HG03039 (cell line): ENCODE data around the gene C4orf46.
"Not testable (repeated sequence)": the region's sequence is repeated elsewhere in the genome, so short reads cannot be mapped to it uniquely, and the experiment has no call there.

Source experiments
- ATAC-seq: cut with Tn5 transposase; IDR thresholded peaks from one replicate; pipeline ENCODE4 v1.9.1; 2021; ENCODE audit warnings: mild to moderate bottlenecking, moderate library complexity; ENCODE audit not compliant: unreplicated experiment

Gene C4orf46

GRCh38 chr4:158671665-158671914, at the start of gene C4orf46:
Gene C4orf46 (minus strand): TSS chr4:158671887. CDS start chr4:158671801, 86 bp downstream.
- no peak for ATAC-seq

DNA sequence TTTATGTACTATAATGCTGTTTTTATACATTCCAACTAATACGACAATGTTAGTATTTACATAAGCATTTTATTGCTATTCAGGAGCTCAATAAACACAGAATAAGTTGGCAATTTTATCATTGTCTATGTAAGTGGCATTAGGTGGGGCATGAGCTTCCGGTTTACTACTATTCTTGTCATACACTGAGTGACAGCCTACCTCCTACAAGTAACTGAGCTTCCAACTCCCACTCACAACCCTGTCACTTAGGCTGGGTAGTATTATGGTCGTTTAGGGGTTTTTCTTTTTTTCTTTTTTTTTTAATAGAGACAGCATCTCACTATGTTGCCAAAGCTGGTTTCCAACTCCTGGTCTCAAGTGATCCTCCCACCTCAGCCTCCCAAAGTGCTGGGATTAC, 44.1 kb upstream of the C4orf46 start:
- ATAC-seq: no peak

DNA sequence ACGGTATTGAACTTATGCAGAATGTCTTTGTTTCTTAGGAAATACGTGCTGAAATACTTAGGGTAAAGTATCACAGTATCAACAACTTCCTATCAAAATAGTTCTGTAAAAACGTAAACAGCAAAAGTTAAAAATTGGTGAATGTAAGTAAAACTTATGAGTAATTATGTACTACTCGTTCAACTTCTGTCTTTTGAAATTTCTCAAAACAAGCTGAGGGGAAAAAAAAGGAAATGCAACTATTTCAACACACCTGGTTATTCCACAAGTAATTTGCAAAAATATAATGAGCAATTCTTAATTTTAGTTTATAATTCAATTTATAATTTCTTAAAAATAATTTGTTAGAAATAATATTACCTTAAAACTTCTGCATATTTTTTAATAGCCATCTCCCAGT, 43.2 kb upstream of the C4orf46 start:
- no peak for ATAC-seq

DNA sequence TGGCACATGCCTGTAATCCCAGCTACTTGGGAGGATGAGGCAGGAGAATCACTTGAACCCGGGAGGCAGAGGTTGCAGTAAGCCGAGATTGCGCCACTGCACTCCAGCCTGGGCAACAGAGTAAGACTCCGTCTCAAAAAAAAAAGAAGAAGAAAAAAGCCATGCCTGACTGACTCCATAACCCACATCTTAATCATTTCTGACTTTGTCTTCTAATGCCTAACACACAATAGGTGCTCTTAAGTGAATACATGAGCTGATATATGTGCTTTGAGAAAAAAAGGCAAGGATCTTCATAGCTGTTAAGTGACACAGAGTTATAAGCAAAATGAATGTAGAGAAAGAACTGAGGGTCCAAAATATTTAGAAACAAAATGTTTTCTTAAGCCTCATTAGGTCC, 40.9 kb upstream of the C4orf46 start:
- ATAC-seq: not testable (repeated sequence)

- no peak for ATAC-seq
These were observed 39.1 kb upstream of the C4orf46 start for GRCh38 chr4:158710814-158711213.

DNA sequence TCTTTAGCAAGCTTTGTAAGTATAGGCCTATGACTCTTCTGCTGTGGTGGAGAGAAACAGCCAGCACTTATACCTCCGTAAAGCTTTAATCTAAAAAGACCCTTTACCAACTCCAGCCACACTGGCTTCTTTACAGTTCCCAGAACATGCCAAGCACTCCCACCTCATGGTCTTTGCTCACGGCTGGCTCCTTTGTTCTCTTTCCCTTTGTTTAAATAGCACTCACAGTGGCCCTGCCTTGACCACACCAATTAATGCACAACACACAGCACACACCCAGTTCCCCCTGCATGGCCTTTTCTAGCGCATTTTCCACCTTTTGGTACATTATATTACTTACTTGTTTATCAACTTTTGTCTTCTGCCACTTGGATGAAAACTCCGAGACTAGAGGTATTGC, 32.6 kb upstream of the C4orf46 start:
- no peak for ATAC-seq

DNA sequence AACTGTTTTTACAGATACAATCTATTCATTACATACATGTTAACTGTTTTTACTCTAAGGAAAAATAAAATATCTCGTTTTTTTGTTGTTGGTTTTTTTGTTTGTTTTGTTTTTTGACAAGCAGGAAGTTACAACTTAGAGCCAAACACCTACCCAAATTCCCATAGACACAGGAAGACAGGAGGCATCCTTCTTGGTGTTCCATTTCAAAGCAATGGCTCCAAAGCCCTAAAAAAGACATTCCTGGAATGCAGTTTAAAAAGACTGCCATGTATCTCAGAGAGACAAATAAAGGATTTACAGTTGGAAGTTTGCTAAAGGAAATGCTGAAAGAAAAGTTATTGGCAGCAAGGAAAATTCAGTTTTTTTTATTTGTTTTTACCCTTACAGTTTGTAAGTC, 17.1 kb upstream of the C4orf46 start:
- ATAC-seq: no peak

- no peak for ATAC-seq
These were observed 10.4 kb upstream of the C4orf46 start for GRCh38 chr4:158682066-158682465.

DNA sequence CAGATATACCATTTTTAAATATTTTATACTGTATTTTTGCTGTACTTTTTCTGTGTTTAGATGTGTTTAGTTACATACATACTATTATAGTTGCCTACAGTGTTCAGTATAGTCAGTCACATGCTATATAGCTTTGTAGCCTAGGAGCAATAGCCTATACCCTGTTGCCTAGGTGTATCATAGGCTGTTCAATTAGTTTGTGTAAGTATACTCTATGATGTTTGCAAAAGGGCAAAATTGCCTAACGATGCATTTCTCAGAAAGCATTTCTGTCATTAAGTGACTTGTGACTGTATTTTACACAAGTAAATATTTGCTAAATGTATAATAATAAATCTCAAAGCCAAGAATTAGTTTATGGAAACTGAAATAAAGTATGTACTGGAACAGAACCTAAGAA, 9.9 kb upstream of the C4orf46 start:
- ATAC-seq: no peak

- no peak for ATAC-seq
These were observed 7.1 kb upstream of the C4orf46 start for GRCh38 chr4:158678767-158679166.

GRCh38 chr4:158676076-158676475, 4.4 kb upstream of the C4orf46 start:
- no peak for ATAC-seq

- ATAC-seq: no peak
These were observed 1.9 kb upstream of the C4orf46 start for GRCh38 chr4:158673633-158674032.

GRCh38 chr4:158671915-158672806, 474 bp upstream of the C4orf46 start, which contains the start of gene ETFDH:
Gene ETFDH (plus strand): TSS chr4:158672296. CDS start chr4:158672457, 161 bp downstream.
- peak; percentile 84 for ATAC-seq

DNA sequence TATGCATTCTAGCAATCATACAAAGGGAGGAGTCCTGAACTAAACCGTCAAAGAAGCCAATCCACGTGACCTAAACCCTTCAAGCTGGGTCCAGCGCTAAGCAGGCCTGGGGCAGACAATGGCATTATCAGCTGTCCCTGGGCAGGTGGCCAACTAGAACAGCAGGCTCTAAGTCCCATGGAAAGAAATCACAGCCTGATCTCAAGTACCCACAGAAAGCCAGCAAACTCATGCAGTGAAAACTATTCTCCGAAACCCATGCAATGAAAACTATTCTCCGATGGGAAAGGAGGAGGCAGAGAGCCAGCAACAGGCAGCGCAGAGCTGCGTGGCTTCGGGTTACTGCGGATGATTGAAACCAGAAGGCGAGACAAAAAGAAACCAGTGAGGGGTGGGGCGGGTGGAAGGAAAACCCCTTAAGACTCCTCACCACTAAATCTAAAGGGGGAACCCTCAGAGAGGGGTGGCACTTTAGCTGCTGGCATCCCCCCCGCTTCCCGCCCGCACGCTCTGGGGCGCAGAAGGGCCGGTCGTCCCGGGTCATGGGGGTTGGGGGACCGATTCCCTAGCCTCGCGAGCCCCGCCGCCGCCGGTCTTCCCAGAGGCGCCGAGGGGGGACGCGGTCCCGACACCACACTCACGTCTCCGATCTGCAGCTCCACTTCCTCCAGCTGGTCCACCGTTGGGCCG, 567 bp downstream of the C4orf46 start:
- peak; percentile 24 for ATAC-seq

GRCh38 chr4:158669310-158669709, 2.4 kb downstream of the C4orf46 start:
- ATAC-seq: no peak

DNA sequence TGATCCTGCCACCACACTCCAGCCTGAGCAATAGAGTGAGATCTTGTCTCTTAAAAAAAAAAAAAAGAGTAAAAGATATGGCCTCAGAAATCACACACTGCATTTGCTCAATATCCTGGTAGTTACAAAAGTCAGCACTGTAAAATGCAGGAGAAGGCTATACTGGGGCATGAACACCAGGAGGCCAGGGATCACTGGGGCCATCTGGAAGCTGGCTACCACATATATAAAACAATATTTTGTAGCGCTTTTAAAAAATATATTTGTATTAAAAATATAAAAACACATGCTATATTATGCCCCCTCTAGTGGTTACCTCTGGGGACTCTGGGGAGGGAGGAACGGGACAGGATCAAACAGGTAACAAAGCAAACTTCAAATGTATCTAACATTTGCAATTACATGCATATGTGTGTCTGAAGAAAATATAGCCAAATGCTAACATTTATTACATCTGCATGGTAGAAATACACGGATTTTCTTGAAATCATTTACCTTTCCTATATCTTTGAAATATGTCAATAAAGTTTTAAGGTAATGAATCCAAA, 4.0 kb downstream of the C4orf46 start:
- ATAC-seq: no peak

GRCh38 chr4:158666892-158667291, 4.8 kb downstream of the C4orf46 start:
- ATAC-seq: no peak

DNA sequence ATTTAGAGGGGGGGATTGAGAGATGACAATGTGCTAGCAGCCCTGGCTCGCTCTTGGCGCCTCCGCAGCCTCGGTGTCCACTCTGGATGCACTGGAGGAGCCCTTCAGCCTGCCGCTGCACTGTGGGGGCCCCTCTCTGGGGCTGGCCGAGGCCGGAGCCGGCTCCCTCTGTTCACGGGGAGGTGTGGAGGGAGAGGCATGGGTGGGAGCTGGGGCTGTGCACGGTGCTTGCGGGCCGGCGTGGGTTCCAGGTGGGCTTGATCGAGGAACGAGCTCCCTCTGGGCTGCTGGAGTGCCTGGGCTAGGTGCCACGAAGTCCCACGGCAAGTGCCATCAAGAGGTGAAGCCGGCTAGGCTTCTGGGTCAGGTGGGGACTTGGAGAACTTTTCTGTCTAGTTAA, 6.9 kb downstream of the C4orf46 start:
- no peak for ATAC-seq

DNA sequence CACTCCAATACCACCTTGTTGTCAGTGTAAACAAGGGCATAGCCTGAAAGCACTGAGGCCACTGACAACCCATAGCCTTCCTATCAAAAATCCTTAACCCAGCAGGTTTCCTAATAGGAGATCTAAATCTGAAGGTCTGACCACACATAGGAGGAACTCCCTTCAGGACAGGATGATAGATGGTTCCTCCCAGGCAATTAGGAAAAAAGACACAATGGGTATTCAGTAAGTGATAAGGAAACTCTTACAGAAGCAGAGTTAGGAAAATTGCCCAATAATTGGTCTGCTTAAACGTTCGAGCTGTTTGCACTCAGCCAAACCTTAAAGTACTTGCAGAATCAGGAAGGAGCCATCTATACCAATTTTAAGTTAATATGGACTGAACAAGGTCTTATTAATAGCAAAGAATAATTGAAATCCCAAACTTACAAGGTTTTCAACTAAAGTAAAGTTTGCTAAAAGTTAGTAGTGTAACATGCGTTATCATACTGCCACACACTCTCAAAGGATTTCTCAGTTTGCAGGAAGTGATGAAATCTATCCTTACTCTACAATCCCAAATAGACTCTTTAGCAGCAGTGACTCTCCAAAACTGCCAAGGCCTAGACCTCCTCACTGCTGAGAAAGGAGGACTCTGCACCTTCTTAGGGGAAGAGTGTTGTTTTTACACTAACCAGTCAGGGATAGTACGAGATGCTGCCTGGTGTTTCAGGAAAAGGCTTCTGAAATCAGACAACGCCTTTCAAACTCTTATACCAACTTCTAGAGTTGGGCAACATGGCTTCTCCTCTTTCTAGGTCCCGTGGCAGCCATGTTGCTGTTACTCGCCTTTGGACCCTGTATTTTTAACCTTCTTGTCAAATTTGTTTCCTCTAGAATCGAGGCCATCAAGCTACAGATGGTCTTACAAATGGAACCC, 7.7 kb downstream of the C4orf46 start:
- not testable (repeated sequence) for ATAC-seq

- not testable (repeated sequence) for ATAC-seq
These were observed 8.4 kb downstream of the C4orf46 start for GRCh38 chr4:158663255-158663654.

DNA sequence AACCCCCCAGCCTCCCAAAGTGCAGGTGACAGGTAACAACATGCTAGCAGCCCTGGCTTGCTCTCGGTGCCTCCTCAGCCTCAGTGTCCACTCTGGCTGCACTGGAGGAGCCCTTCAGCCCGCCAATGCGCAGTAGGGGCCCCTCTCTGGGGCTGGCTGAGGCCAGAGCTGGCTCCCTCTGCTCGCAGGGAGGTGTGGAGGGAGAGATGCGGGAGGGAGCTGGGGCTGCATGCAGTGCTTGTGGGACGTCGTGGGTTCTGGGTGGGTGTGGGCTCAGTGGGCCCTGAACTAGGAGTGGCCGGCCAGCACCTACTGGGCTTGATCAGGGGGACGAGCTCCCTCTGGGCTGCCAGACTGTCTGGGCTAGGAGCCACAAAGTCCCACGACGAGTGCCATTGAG, 14.4 kb downstream of the C4orf46 start:
- ATAC-seq: no peak
